Measurements from ENCODE around the gene CD300H.

DNA sequence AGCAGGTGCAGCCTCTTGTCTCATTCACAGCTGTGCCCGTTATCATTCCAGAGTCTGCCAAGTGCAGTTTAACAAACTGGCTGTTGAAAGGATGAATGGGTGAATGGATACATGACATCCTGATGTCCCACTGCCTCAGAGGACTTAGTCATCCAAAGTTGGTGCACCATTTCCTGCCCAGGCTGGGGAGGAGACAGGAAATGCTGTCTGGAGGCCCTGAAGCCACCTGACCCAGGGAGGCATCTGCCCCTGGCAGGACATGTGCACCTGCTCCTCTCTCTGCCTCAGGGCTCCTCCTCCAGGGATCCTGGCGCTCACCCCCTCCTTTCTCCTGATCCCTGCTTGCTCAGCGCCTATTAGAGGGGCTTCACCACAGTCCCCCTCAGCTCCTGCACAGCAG, 19.6 kb downstream of the CD300H start:
- TF ChIP-seq, protein P1, sequence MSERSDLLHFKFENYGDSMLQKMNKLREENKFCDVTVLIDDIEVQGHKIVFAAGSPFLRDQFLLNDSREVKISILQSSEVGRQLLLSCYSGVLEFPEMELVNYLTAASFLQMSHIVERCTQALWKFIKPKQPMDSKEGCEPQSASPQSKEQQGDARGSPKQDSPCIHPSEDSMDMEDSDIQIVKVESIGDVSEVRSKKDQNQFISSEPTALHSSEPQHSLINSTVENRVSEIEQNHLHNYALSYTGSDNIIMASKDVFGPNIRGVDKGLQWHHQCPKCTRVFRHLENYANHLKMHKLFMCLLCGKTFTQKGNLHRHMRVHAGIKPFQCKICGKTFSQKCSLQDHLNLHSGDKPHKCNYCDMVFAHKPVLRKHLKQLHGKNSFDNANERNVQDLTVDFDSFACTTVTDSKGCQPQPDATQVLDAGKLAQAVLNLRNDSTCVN (tag by site-specific recombination; optimal IDR thresholded peaks at IDR 0.05): no peak
- TF ChIP-seq TCF7L2 (IDR thresholded peaks at IDR 0.05; ENCODE audit: borderline replicate concordance, low read depth, low read length): no peak
- no peak for TF ChIP-seq ZSCAN30 (tag by site-specific recombination; IDR thresholded peaks at IDR 0.05)
- TF ChIP-seq, protein P2, sequence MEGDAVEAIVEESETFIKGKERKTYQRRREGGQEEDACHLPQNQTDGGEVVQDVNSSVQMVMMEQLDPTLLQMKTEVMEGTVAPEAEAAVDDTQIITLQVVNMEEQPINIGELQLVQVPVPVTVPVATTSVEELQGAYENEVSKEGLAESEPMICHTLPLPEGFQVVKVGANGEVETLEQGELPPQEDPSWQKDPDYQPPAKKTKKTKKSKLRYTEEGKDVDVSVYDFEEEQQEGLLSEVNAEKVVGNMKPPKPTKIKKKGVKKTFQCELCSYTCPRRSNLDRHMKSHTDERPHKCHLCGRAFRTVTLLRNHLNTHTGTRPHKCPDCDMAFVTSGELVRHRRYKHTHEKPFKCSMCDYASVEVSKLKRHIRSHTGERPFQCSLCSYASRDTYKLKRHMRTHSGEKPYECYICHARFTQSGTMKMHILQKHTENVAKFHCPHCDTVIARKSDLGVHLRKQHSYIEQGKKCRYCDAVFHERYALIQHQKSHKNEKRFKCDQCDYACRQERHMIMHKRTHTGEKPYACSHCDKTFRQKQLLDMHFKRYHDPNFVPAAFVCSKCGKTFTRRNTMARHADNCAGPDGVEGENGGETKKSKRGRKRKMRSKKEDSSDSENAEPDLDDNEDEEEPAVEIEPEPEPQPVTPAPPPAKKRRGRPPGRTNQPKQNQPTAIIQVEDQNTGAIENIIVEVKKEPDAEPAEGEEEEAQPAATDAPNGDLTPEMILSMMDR (tag by site-specific recombination; IDR thresholded peaks at IDR 0.05): no peak
- TF ChIP-seq, protein P3, sequence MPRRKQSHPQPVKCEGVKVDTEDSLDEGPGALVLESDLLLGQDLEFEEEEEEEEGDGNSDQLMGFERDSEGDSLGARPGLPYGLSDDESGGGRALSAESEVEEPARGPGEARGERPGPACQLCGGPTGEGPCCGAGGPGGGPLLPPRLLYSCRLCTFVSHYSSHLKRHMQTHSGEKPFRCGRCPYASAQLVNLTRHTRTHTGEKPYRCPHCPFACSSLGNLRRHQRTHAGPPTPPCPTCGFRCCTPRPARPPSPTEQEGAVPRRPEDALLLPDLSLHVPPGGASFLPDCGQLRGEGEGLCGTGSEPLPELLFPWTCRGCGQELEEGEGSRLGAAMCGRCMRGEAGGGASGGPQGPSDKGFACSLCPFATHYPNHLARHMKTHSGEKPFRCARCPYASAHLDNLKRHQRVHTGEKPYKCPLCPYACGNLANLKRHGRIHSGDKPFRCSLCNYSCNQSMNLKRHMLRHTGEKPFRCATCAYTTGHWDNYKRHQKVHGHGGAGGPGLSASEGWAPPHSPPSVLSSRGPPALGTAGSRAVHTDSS (tag by site-specific recombination; IDR thresholded peaks at IDR 0.05): no peak
- no peak for TF ChIP-seq ZNF24 (tag by site-specific recombination; IDR thresholded peaks at IDR 0.05)
- no peak for TF ChIP-seq MEIS1 (CRISPR knock-in tag; IDR thresholded peaks at IDR 0.05; ENCODE audit: borderline replicate concordance)
